NCI-H226 (cell line): Measurements from ENCODE around the gene LPGAT1.
"Not testable (repeated sequence)": the region's sequence is repeated elsewhere in the genome, so short reads cannot be mapped to it uniquely, and the experiment has no call there.

Source experiments
- DNase-seq: peaks from one replicate; pipeline ENCODE4 v3.0.0-alpha.2; 2015

LPGAT1 gene

DNA sequence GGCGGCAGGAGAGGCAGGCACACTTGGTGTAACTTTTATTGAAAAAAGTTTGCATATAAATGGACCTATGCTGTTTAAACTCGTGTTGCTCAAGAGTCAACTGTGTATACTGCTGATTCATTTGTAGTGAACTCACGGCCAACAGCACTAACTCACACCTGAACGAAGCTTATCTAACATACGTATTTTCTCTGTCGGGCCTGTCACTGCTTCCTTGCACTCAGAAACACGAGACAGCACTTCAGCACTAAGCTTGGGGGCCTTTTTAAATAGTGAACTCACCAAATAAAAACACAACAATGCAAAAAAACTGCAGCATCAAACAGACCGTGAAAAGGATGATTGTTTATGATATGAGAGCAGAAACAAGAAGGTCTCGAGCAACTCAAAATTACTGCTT lies 96.2 kb downstream of the LPGAT1 start:
- DNase-seq: no peak

DNA sequence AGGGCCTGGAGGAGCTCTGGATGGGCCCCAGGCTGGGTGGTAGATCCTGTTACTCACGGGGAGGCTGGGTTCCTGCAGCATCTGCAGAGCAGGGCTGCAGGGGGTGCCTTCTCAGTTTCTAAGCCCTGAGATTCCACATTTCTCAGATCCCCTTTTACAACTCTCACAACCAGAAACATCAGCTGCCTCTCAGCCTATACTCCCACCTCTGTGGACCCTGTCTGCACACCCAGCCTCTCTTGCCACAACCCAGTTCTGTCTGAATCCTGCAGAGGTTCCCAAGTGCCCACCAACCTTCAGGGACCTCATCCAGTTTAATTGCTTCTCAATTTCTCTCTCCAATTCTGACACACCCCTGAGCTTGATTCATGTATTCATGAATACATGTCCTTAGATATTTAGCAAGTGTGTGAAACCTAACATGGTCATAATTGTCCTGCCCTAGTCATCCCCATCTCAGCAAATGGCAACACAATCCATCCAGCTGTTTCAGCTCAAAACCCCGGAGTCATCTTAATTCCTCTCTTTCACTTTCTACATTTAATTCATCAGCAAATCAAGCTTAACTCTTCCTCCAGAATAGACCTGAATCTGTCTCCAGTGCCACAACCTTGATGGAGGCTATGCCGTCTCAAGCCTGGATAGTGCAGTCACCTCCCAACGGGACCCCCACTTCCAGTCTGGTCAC lies 98.1 kb downstream of the LPGAT1 start:
- DNase-seq: no peak

- DNase-seq: no peak
Observed at GRCh38 chr1:211731456-211732292, 98.9 kb downstream of the LPGAT1 start.

- no peak for DNase-seq
Observed at GRCh38 chr1:211730347-211730746, 100.2 kb downstream of the LPGAT1 start.

DNA sequence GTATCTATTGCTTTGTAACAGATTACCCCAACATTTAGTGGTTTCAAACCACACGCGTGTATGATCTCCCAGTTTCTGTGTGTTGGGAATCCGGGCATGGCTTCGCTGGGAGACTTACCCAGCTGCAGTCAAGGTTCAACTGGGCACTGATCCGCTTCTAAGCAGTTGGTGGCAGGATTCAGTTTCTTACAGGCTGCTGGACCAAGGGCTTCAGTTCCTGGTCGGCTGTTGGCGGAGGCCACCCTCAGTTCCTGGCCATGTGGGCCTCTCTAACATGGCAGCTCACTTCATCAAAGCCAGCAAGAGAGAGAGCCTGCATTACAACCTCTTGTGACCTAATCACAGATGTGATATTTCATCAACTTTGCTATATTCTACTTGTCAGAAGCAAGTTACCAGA lies 101.3 kb downstream of the LPGAT1 start:
- no peak for DNase-seq

DNA sequence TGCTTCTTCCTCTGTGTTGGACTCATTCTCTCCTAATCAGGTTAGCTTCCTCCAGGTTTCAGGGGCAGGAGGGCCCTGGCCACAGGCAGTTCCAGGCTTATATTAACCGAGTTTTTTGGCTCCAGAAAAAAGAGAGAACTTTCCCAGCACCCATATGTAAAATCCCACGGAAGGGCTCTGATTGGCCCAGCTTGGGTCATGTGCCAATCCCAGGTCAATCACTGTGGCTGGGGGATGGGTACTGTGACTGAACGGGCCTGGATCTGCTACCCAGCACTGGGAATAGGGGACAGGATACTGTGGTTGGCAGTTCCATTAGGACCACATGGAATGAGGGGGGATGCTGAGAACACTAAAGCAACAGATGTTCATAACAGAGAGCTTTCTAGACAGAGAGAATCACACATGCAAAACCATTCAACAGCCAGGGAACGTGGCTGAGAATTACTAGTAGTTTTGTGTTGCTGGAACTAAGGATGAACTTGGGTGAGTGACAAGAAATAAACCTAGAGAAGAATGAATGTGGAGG lies 104.0 kb downstream of the LPGAT1 start:
- DNase-seq: no peak

- DNase-seq: no peak
Observed at GRCh38 chr1:211724687-211725196, 105.8 kb downstream of the LPGAT1 start.

DNA sequence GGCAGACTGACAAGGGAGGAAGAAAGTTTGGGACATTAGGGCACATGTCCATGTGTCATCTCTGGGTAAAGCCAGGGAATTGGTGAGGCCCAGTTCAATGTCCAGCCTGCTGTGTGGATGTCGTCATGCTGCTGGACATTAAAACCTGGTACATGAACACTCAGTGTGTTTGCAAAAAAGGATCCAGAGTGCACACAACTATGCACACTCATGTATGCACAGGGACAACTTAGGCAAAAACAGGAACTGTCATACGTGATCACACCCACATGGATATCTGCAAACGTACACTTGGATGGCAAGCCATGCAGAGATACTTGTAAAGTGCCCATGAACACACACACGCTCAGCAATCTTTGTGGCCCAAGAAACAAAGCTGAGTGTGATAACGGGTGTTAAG lies 107.3 kb downstream of the LPGAT1 start:
- DNase-seq: no peak

DNA sequence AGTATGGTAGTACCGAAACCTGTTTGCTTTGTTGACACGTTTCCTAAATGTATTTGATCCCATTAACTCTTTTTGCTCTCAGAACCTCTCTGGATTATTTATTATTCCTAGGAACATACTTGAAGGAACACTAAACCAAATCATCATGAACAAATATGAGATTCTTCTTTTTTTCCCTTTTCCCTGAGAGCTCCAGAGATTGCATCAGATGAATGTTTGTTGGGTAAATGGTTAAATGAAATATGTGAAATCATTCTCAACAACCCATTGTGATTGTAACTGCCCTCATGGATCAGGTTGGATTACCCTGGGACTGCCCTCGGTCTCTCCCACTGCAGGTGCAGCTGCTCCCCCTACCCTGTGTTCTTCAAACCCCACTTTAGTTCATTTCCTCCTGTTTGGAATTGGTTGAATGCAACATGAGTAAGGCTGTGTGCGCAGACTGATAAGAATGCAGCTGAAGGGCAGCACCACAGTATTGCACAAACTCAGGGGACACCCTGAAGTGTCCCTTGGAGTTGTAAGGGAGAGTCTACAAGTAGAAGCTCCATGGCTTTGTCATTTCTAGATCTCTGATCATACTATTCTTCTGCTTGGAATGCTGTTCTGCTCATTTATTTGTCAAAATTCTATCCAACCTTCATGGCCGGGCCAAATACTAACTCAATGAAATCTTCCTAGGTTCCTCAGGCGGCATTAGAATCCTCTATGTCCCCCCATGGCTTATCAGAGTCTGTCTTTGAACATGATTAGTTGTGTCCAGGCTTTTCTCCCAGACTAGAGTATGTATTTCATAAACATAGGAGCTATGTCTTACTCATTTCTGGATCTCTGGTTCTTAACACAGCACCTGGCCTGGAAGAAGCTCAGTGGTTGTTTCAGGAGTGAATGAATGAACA lies 108.0 kb downstream of the LPGAT1 start:
- DNase-seq: no peak

DNA sequence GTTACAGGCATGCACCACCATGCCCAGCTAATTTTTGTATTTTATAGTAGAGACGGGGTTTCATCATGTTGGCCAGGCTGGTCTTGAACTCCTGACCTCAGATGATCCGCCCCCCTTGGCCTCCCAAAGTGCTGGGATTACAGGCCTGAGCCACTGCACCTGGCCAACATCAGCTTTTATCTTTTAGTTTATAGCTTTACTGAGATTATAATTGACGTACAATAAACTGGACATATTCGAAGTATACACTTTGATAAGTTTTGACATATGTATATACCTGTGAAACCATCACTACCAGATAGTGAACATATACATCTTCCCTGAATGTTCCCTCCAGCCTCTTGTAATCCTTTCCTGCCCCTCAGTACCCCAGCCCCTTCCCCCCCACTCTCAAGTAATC lies 114.0 kb downstream of the LPGAT1 start:
- DNase-seq: not testable (repeated sequence)

DNA sequence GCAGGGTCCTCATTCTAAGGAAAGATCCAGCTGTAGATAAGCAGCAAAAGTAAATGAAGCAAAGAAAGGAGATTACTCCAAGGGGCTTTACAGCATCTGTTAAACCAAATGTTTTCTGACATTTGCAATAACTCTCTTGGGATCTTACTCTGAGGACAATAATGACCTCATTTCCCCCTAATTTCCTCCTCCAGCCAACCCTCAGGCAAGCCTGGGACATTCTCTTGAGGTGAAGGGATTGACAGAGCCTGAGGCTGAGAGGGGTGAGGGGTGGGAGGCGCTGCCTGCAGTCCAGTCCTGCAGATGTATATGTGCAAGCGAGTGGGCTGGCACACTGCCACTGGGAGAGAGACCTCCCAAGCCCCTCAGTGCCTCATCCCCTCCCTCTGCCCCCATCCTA lies 114.6 kb downstream of the LPGAT1 start:
- no peak for DNase-seq

DNA sequence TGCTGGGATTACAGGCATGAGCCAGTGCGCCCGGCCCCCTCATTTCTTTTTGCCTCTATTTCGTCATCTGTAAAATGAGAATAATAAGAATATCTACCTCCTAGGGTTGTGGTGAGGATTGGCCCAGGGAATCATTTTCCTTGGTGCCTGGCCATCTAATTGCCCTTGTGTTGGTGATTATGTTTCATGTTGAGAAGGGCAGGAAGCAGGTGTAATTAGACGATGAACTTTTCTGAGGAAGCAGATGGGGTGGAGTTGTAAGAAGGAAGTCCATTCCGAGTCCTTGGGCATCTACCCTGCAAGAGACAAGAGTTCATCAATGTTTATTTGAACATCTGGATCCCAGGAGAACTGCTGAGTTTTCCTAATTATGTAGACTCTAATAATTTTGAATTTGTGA lies 116.4 kb downstream of the LPGAT1 start:
- no peak for DNase-seq

GRCh38 chr1:211713231-211713630 lies 117.3 kb downstream of the LPGAT1 start:
- peak; percentile 42 for DNase-seq

GRCh38 chr1:211711315-211711705 lies 119.3 kb downstream of the LPGAT1 start:
- DNase-seq: no peak

DNA sequence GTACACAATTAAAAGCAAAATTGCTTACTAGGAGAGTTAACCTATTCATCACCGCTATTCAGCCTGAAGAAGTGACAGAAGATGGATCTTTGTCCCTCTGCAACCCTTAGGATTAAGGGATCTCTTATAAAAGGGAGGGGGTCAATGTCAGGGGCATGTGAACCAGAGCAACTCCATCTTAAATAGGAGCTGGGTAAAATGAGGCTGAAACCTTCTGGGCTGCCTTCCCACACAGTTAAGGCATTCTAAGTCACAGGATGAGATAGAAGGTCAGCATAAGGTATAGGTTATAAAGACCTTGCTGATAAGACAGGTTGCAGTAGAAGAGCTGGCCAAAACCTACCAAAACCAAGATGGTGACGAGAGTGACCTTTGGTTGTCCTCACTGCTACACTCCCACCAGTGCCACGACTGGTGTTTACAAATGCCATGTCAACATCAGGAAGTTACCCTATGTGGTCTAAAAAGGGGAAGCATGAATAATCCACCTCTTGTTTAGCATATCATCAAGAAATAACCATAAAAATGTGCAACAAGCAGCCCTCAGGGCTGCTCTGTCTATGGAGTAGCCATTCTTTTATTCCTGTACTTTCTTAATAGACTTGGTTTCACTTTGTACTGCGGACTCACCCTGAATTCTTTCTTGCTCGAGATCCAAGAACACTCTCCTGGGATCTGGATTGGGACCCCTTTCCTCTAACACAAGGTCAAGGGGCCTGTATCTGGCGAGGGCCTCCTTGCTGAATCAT lies 119.8 kb downstream of the LPGAT1 start:
- DNase-seq: no peak

DNA sequence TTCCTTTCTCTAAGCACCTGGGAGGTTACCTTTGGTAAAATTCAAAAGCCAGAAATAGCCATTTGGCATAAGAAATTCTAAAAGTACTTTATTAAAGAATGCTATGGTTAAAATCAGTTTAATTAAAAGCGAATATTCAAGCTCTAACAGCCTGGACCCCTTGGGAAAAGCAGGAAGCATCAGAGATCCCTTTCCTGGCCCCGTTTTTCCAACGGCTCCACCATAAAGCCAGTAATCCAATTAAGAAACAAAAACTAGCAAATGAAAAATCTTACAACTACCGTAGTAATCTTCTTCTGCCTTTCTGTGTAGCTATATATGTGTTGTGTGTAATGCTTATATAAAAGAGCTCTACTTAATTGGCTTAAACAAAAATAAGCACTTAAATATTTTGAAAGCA lies 121.6 kb downstream of the LPGAT1 start:
- DNase-seq: no peak

DNA sequence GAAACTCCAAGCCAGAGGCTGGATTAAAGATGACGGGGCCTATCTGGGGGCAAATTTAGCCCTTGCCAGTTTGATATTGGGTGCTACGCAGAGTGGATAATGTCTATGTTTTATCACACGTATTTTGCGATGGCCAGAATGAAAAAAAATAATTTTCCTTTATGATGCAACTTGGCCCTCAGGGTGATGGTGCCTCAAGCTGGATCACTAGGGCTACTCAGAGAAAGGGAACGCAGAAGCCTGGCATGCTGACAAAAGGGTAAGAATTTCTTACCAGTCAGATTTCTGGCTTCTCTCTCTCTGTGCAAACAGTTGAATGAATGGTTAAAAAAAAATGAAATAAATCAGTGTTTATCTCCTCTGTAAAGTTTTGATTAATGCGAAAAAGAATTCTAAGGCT lies 122.6 kb downstream of the LPGAT1 start:
- peak; percentile 45 for DNase-seq

DNA sequence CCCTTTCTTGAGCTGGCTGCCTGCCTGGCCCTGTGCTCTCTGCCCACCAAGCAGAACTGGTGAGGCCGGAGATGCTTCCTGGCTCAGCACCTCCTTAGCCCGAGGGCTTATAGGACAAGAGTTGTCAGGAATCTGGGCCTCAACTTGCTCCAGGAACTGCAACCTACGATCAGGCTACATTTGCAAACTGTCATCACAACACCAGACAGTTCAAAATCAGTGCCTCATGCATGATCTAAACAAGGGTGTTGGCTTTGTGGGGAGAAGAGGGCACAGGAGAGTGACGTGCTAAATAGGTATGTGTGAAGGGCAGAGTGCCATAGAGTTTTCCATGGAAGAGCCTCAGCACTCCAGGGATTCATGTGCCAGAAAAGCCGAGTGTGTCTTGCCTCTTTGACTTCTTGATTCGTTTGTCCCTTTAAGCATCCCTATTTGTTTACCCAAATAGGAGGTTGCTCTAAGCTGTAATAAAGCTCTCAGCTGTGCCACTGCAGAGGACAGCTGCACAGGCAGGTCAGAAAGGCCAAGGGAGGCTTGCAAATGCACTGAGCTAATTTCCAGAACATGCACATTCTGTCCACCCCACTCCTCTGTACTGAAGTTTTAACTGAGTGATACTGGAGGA lies 125.0 kb downstream of the LPGAT1 start:
- peak; percentile 66 for DNase-seq

DNA sequence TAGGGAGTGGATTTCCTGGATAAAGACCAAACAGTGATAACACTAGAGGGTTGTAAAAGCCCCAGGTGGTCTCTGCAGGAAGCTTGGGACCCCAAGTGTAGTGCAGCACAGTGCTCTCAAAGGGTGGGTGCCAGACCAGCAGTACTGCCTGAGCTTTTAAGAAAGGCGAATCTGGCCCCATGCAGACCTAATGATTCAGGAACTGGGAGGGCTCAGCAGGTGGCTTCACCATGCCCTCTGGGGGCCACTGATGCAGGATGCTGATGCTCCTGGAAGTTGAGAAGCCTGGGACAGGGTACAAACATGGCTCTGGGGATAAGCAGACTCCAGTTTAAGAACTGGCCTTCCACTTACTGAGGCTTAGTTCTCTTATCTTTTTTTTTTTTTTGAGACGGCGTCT lies 126.0 kb downstream of the LPGAT1 start:
- DNase-seq: no peak

GRCh38 chr1:211703812-211704537 lies 126.6 kb downstream of the LPGAT1 start:
- no peak for DNase-seq

- no peak for DNase-seq
Observed at GRCh38 chr1:211701733-211702132, 128.8 kb downstream of the LPGAT1 start.
